HFF-Myc (cell line): Measurements from ENCODE around the gene FAH.
A peak's percentile ranks its signal among the peaks of the same experiment; 100 is the strongest.

Experiments
- DNase-seq: peaks from one replicate; pipeline ENCODE4 v3.0.0-alpha.2; 2011; ENCODE audit warnings: low read depth; ENCODE audit errors: extremely low read depth
- H3K4me3 ChIP-seq: replicated peaks from 2 replicates; pipeline ENCODE4 v1.5.1; 2011; ENCODE audit warnings: low read depth, mild to moderate bottlenecking, control low read depth, low read length
- CTCF ChIP-seq: IDR thresholded peaks from 2 replicates; pipeline ENCODE4 v1.5.1; 2012; ENCODE audit warnings: mild to moderate bottlenecking, low read depth, low read length, control low read depth; ENCODE audit errors: missing control alignments

FAH gene

GRCh38 chr15:80152896-80153876, at the start of gene FAH:
TSS of gene FAH (plus strand) at chr15:80152999. CDS start at chr15:80153055, 56 bp downstream.
- no peak for DNase-seq
- no peak for TF ChIP-seq CTCF
- peak within 1 kb of the TSS; percentile 77 for H3K4me3 ChIP-seq

GRCh38 chr15:80105193-80105592, 47.6 kb upstream of the FAH start:
- no peak for TF ChIP-seq CTCF
- DNase-seq: no peak
- no peak overlapping the region for H3K4me3 ChIP-seq

DNA sequence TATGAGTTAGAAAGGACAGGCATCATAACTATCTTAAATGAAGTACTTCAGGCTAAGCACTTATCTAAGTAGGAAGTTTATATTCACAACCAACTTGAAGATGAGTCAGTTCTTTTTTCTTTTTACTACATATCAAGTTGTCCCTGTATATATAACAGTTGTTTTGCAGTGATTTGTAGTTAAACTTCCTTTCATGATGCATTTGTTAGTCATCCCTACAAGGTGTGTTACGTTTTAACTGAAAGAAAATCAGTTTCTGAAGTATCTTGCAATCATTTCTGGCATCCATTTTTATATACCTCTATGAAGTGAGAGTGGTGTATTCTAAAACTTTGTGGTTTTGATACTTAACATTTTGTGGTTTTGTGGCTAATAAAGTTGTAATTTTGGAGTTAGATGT, 47.2 kb upstream of the FAH start:
- TF ChIP-seq CTCF: no peak
- no peak overlapping the region for H3K4me3 ChIP-seq
- no peak for DNase-seq

DNA sequence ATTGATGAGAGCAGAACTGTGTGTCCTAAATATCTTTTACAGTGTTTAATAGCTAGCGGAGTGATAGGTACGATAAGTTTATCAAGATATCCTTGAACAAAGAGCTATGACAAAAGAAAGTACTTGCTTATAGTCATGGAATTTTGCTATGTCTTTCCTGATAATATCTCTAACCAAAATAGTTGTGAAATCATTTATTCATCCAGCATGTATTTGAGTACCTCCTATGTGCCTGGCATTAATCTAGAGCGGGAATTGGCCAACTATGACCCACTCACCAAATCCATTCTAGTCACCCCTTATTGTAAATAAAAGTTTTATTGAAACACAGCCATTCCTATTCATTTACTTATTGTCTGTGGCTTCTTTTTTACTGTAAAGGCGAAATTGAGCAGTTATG, 46.7 kb upstream of the FAH start:
- no peak overlapping the region for H3K4me3 ChIP-seq
- DNase-seq: no peak
- TF ChIP-seq CTCF: no peak

DNA sequence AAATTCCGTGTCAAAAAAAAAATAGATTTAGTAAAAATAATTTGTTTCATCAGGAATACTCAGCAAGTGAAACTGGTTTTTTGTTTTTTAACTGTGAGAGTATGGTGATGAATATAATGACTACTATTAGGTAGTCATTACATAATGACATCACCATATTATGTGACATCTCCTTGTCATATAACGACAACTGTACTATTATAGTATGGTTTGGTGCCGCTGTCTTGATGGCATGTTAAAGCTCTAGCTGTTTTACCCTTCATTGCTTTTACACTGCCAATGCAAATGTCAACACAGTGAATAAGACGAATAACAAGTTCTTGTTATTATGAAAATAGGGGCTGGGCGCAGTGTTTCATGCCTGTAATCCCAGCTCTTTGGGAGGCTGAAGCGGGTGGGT, 45.6 kb upstream of the FAH start:
- H3K4me3 ChIP-seq: no peak overlapping the region
- TF ChIP-seq CTCF: no peak
- no peak for DNase-seq

DNA sequence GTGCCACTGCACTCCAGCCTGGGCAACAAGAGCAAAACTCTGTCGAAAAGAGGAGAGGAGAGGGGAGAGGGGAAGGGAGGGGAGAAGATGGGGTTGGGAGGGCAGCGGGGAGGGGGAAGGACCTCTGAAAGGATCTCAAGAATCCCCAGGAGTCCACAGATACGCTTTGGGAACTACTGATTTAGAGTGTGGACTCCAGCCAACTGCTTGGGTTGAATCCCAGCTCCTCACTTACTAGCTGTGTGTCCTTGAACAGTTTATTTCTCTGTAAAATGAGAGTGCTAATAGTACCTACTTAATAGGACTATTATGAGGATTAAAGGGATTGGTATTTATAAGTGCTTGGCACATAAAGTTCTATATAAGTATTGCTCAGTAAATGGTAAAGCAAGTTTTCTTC, 45.0 kb upstream of the FAH start:
- DNase-seq: no peak
- H3K4me3 ChIP-seq: no peak overlapping the region
- no peak for TF ChIP-seq CTCF
